Measurements from ENCODE around the gene LRMDA.

Gene LRMDA

GRCh38 chr10:75884808-75885207, 453.4 kb downstream of the LRMDA start:
- in situ Hi-C loops (cut with MboI; ENCODE audit: low sequenced_read_pairs): no loop called here

DNA sequence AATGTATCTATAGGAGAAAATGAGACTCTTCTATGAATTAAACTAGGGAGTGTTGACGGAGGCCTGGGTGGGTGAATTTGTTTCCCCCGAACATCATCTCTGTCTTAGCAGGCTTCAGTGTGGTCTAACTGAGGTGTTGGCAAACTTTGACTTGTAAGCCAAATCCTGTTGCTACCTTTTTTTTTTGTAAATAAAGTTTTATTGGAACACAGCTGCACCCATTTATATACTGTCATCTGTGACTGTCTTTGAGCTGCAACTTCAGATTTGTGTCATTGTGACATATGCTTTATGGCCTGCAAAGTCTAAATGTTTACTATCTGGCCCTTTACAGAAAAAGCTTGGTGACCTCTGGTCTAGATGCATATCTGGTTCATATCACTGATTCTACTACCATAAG, 455.9 kb downstream of the LRMDA start:
- in situ Hi-C loops (cut with MboI; ENCODE audit: low sequenced_read_pairs): no loop called here

- in situ Hi-C loops (cut with MboI; ENCODE audit: low sequenced_read_pairs): no loop called here
Observed at GRCh38 chr10:75887992-75888680, 456.7 kb downstream of the LRMDA start.

- in situ Hi-C loops (cut with MboI; ENCODE audit: low sequenced_read_pairs): no loop called here
Observed at GRCh38 chr10:75889051-75889450, 457.6 kb downstream of the LRMDA start.

DNA sequence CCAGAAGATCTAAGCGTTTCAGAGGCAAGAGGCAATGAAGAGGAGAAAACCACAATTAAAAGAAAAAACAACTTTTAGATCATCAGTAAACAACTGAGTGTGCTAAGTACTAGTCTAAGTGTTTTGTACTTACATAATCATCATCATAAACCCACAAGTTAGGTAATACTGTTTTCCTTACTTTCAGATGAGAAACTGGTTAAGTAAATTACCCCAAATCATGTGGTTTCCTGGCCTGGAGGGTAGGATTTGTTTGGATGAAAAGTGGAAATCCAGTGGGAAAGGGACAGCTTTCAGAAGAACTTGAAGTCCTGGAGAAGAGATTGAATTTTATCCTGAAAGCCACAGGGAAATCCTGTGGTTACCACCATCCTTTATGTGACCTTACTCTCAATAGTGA, 463.3 kb downstream of the LRMDA start:
- in situ Hi-C loops (cut with MboI; ENCODE audit: low sequenced_read_pairs): no loop called here

DNA sequence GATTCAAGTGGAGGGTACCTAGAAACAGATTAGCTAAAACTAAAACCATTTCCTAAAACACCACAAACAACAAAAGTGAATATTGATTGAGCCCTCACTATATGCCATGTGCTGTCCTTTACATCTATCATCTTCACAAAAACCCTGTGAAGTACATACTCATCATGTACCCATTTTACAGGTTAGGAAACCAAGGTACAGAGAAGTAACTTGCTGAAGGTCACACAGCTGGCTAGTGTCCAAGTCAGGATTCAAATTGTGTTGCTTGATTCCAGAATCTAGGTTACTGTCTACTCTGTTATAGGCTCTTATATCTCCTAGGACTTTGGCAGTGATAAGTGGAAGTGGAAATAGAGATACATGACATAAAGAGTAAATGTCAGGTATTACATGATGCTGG, 463.8 kb downstream of the LRMDA start:
- in situ Hi-C loops (cut with MboI; ENCODE audit: low sequenced_read_pairs): no loop called here

- in situ Hi-C loops (cut with MboI; ENCODE audit: low sequenced_read_pairs): no loop called here
Observed at GRCh38 chr10:75899816-75900390, 468.5 kb downstream of the LRMDA start.

DNA sequence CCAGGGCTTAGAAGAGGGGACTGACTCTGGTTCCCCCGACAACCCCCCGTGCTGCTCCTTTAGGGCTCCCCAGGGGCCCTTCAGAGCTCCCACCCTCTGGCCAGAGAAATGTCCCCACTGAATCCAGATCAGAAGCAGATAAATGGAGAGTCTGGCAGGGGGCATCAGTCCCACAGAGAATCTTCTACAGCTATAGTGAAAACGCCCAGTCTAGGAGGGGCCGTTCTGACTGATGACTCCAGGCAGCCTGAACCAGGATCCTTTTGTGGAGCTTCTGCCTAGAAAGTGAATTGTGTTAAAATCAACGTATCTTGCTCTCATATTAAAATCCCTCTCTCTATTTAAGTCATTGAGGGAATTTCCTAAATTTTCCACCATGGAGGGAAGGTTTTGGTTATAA, 471.4 kb downstream of the LRMDA start:
- in situ Hi-C loops (cut with MboI; ENCODE audit: low sequenced_read_pairs): no loop called here

DNA sequence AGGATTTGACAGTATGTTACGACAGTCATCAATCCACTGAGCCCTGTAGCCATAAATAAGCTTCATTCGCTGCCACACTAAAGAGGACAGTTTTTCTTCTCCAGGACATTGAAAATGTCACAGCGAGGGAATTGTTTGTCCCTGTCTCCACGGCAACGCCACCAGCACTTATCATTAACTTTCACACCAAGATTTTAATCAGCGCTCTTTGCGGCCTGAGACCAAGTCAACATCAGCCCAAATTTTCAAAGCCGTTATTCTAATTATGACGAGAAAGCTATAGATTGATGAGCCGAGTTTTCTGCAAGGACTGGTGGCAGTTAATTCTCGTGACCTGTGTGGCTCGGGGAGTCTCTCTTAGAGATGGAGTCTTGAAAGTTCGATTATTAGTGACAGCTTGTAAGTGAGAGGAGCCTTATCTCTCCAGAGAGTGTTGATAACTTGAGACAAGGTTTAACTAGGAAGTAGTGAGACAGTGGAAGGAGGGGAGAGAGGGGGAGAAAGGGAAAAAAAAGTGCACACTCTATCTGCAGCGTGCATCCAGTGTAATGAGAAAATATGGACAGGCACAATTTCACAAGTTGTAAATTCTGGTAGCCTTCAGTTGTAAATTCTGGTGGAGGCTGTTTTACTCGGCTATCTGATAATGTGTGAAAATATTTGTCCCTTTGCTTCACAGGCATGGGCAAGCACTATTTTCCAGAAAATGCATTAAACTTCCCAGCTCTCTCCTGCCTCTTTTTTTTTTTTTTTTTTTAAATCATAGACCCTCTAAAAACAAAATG, 473.3 kb downstream of the LRMDA start:
- in situ Hi-C loops (cut with MboI; ENCODE audit: low sequenced_read_pairs): no loop called here

DNA sequence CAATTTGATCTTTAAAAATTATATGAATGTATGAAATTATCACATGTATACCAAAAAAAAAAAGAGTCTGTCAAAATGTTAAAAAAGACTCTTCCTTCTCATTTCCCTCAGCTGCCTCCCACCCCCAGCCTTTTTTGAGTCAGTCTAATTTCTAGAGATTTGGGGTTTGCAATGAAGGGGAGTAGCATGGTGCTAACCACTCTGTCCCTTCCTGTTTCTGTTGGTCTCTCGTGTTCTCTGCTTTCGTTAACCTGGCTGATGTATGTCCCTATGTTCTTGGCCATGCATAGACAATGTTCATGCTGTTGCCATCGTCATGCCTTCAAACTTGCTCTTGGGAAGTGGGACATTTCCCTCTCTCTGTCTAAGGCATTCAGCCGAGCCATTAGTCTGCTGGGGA, 474.1 kb downstream of the LRMDA start:
- in situ Hi-C loops (cut with MboI; ENCODE audit: low sequenced_read_pairs): no loop called here

DNA sequence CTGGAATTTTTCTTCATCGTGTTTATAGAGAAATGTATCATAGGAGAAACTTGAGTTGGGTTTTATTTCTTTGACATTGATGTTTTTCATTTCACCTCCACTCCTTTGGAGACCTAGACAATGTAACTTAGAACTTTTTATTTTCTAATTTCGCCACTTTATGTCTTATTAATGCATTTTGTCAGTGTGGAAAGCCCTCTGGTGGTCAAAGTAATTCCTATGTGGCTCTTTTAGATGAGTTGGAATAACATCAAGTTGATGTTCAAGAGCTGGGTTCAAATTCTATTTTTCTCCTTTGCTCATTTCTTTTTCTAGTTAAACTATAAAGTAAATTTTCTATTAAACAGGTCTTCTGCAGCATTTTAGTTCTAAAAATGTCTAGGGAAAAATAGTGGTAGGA, 478.6 kb downstream of the LRMDA start:
- in situ Hi-C loops (cut with MboI; ENCODE audit: low sequenced_read_pairs): no loop called here

DNA sequence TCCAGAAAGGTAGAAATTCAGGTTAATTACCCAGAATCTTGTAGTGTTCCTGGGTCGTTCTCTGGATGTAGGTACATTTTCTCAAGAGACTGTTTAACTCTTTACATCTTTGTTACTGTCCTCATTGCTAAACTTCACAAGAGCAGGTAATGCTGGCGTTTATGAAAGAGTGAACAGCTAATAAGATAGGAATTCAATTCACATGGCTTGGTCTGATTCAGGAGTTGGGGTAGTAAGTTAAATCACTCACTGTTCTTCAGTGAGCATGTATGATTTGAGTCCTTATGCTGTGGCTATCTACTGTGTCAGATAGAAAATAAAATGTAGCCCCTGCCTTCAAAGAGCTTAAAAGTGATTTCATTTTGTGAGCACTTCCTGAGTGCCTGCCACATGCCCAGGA, 480.0 kb downstream of the LRMDA start:
- in situ Hi-C loops (cut with MboI; ENCODE audit: low sequenced_read_pairs): no loop called here

GRCh38 chr10:75916906-75917305, 485.5 kb downstream of the LRMDA start:
- in situ Hi-C loops (cut with MboI; ENCODE audit: low sequenced_read_pairs): no loop called here

DNA sequence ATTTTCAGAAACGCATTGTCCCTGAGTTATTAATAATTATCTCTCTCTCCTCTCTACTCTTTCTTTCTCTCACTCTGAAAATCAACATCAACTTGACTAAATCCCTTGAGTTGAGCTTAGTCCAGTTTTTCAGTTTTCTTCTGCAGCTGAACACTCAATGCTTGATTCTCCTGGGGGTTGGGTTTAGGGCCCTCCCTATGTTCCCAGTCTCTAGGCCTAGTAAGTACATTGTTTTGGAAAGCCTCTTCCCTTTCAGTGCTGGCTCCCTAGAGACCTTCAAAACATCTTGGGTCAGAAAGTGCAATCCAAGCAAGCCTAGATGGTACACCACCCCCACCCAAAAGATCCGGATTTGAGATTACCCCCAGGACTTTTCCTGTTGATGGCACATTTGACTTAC, 488.5 kb downstream of the LRMDA start:
- in situ Hi-C loops (cut with MboI; ENCODE audit: low sequenced_read_pairs): no loop called here

GRCh38 chr10:75922435-75922834, 491.0 kb downstream of the LRMDA start:
- in situ Hi-C loops (cut with MboI; ENCODE audit: low sequenced_read_pairs): no loop called here

- in situ Hi-C loops (cut with MboI; ENCODE audit: low sequenced_read_pairs): no loop called here
Observed at GRCh38 chr10:75924309-75924902, 493.0 kb downstream of the LRMDA start.

- in situ Hi-C loops (cut with MboI; ENCODE audit: low sequenced_read_pairs): no loop called here
Observed at GRCh38 chr10:75925999-75926398, 494.6 kb downstream of the LRMDA start.

GRCh38 chr10:75926763-75927162, 495.3 kb downstream of the LRMDA start:
- in situ Hi-C loops (cut with MboI; ENCODE audit: low sequenced_read_pairs): no loop called here

GRCh38 chr10:75928231-75928630, 496.8 kb downstream of the LRMDA start:
- in situ Hi-C loops (cut with MboI; ENCODE audit: low sequenced_read_pairs): no loop called here

GRCh38 chr10:75929630-75930161, 498.3 kb downstream of the LRMDA start:
- in situ Hi-C loops (cut with MboI; ENCODE audit: low sequenced_read_pairs): no loop called here

- in situ Hi-C loops (cut with MboI; ENCODE audit: low sequenced_read_pairs): no loop called here
Observed at GRCh38 chr10:75932921-75933320, 501.5 kb downstream of the LRMDA start.

DNA sequence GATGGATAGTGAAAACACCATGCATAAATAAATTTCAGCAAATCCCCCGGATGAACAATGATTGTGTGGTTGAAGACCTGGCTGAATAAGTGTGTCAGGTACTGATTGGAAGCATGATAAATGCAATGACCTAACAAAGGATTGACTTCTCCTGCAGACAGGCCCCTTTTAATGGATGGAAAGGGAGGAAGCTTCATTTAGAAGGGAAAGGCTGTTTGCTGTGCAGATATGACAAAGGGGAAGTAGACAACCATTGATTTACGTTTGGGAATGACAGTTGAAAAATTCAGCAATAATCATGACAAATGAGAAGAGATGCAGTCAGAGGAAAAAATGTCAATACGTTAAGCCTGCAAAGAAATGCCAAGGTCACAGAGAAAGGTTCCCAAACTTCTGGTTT, 503.8 kb downstream of the LRMDA start:
- in situ Hi-C loops (cut with MboI; ENCODE audit: low sequenced_read_pairs): no loop called here

All from hTERT RPE-1 (cell line).